ENCODE results near the gene SUSD6.

SUSD6 gene

DNA sequence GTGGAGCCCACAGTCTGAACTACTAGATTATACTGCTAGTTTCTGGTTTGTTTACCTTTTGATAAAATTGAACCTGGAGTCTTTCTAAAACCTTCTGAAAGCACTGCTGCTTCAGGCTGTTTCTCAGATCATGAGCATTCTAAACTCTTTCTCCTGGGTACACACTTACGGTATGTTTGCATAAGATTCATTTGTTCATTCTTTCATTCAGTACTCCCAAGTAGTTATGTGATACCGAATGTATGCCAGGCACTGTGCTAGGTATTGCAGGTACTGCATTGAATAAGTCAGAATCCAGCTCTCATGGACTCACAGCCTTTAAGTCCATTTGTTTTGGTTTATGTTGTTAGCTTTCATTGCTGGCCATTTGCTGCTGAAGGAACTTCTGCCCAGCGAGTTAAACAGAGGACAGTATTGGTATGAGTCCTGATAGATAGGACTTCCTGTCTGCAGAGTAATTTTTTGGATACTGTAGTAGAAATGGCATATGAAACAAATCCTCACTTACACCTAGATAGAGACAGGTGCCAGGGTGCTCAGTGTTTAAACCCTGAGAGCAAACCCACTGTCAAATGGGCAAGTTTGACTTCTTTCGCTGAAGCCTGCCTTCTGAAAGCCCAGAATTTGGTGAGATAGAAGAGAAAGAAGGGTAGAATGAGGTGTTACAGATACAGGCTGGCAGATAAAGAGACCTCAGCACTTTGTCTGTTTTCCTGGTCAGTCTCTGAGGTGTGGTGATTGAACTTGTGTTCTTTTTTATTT, 2.1 kb downstream of the SUSD6 start:
- DNase-seq (ENCODE audit: low read depth): no peak
- TF ChIP-seq, protein P1, sequence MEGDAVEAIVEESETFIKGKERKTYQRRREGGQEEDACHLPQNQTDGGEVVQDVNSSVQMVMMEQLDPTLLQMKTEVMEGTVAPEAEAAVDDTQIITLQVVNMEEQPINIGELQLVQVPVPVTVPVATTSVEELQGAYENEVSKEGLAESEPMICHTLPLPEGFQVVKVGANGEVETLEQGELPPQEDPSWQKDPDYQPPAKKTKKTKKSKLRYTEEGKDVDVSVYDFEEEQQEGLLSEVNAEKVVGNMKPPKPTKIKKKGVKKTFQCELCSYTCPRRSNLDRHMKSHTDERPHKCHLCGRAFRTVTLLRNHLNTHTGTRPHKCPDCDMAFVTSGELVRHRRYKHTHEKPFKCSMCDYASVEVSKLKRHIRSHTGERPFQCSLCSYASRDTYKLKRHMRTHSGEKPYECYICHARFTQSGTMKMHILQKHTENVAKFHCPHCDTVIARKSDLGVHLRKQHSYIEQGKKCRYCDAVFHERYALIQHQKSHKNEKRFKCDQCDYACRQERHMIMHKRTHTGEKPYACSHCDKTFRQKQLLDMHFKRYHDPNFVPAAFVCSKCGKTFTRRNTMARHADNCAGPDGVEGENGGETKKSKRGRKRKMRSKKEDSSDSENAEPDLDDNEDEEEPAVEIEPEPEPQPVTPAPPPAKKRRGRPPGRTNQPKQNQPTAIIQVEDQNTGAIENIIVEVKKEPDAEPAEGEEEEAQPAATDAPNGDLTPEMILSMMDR (conservative IDR thresholded peaks at IDR 0.05; ENCODE audit: low read length): no peak
- H3K4me3 ChIP-seq (ENCODE audit: low read length): peak overlapping the region; percentile 69

DNA sequence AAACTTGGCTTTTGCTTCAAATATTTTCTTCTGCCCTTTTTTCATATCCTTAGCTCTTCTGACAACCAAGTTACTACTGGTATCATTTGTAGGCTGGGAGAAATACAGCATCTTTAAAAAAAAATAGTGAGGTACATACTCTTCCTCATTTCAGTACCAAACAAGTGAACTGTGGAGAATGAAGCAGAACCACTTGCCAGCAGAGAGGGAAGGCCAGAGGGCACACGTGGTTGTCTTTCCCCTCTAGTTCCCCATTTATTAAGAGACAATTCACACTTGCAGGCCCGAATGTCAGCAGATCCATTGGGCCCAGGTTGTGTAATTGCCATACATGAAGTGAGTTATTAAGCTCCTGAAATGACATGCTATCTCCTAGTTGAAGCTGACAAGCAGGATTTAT, 3.2 kb downstream of the SUSD6 start:
- no peak overlapping the region for H3K4me3 ChIP-seq (ENCODE audit: low read length)
- TF ChIP-seq, protein P1 (conservative IDR thresholded peaks at IDR 0.05; ENCODE audit: low read length): no peak
- no peak for DNase-seq (ENCODE audit: low read depth)

DNA sequence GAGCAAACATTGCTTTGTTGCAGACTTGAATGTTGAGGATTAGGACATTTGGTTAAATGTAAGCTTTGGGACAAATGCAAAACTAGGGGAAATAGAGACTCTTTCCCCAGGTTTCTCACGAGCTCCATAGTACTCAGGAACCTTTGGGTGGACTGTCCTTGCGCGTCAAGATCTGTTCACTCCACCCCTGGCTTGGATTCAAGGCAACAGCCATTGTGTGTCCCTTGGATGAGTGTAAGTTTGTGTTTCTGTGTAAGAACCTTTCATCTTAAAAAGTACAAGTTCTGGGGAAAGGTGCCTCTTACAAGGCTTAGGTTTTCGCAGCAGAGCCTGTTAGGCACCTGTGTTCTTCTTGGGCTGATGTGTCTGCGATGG, 3.7 kb downstream of the SUSD6 start:
- H3K4me3 ChIP-seq (ENCODE audit: low read length): peak overlapping the region; percentile 47; the same call in 1 of the 2 replicates
- TF ChIP-seq, protein P1 (conservative IDR thresholded peaks at IDR 0.05; ENCODE audit: low read length): no peak
- DNase-seq (ENCODE audit: low read depth): no peak

DNA sequence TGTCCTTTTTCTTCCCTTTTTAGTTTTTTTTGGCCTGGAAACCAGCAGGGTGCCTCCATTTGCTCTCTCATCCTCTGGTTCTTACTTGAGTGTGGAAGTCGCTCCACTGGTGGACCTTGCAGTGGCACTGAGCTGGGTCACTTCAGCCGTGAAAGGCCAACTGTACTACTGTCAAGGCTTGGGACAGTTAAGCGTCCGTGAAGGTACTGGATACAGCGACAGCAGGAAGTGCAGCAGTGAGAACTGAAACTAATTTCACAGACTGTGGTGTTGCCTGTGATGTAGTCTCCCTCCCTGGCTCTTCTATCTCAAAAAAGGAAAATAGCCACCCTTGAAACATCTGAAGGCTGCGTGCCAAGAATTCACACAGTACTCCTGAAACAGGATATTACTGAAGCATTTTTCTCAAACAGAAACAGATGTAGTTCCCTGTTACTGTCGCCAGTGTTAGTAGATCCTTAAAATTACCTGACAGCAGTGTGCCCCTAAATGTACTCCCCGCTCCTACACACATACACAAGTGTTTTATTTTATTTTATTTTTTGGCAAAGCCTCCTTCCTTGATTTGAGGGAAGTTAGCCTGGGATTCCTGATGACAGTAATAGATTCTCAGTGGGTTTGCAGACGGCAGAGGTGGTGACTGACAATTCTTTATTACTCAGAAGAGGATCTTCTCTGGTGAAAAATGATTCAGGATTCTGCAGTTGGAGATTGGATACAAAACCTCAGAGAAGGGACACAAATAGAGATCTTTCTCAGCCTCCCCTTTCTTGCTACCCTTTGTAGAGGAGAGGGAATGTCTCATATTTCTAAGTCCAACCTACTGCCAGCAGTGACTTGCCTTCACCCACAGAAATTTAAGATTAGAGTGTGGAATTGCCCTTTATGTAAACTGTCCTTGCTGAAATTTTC, 4.4 kb downstream of the SUSD6 start:
- H3K4me3 ChIP-seq (ENCODE audit: low read length): peak overlapping the region; percentile 47
- TF ChIP-seq, protein P1 (conservative IDR thresholded peaks at IDR 0.05; ENCODE audit: low read length): peak; percentile 11; the same call in 1 of the 2 replicates
- DNase-seq (ENCODE audit: low read depth): peak; percentile 84

DNA sequence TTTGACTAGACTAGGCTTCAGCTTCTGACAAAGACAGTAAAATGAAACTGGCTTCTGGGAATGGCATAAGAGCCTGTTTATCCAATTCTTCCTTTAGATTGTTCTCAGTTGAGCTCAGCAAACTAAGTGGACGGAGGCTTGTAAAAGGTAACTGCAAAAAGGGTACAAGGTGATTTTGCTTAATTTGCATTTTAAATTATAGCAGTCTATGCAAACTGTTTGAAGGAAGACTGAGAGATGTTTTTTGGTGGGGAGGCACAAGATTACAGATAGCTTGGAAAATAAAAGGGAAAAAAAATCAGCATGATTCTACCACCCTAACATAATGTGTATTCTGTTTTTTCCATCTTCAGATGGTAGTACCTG, 5.0 kb downstream of the SUSD6 start:
- peak overlapping the region; percentile 47 for H3K4me3 ChIP-seq (ENCODE audit: low read length)
- no peak for DNase-seq (ENCODE audit: low read depth)
- TF ChIP-seq, protein P1 (conservative IDR thresholded peaks at IDR 0.05; ENCODE audit: low read length): no peak

DNA sequence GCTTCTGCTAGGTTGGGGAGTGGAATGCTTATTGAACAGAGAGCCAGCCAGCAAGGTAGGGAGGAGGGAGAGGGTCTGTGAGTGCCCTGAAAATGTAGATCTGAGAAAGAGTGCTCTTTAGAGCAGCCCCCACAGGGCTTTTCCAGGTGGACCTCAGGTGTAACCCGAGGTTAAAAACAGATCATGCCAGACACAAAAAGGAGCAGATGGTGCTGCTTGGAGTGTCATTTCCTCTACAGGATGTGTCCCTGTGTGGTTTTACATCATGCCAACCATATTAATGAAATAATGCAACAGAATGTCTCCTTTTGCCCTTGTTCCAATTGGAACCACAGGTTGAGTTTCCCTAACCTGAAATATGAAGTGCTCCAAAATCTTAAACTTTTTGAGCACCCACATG, 6.4 kb downstream of the SUSD6 start:
- H3K4me3 ChIP-seq (ENCODE audit: low read length): no peak overlapping the region
- TF ChIP-seq, protein P1 (conservative IDR thresholded peaks at IDR 0.05; ENCODE audit: low read length): no peak
- no peak for DNase-seq (ENCODE audit: low read depth)

Data from AG10803 (cell line).